HS-5 (cell line): ENCODE measurements around the gene CST11.

ENCODE experiments used
- DNase-seq: peaks from one replicate; pipeline ENCODE4 v3.0.0-alpha.2; 2012; ENCODE audit warnings: low read depth

Gene CST11

DNA sequence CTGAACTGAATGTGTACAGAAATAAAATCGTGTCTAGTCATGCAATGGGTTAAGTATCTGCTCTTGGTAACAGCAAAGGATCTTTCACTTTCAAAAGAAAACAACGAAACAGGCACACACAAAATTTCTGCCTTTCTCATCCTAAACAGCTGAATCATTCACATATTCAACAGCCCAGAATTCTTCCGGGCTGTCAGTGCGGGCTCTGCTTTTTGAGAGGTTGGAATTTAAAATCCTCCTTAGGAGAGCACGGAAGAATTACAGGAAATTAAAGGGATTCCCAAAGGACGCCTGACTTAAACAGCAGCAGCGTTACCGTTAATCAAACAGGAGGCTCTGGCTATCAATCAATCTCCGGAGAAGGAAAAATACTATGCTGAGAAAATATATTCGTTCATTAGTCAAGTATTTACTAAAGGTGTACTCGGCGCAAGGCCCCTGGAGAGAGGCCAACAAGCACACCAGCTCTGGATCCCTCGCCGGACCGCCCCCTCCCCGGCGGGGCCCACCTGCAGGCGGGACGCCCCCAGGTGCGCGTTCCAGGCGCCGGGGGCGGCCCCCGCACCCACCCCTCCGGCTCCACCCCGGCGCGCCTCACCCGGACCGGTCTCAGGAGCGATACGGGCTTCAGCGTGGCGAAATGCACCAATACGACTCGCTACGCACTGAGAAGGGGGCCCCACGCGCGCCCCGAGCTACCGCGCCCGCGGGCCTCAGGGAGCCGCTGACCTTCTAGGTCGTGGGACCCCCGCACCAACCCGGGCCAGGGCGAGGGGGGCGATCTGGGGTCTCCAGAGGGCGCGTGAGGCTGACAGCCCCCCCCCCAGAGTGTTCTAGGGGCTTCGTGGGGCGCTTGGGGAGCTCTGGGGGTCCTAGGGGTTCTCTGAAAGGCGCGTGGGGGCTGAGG, 32.4 kb downstream of the CST11 start:
- no peak for DNase-seq

DNA sequence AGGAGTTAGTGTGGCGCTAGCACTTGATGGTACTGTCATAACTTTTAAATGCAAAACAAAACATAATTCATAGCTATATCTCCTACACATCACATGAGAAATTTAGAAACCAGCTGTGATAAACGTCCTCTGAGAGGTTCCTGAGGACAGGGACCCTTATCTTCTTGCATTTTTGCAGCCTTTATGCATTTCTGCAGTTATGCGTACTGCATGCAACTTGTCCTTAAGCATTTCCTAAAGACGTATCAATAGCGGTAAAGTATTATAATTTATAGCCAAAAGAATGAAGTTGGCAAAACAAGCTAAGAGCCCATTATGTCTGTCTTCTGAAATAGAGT, 33.0 kb downstream of the CST11 start:
- no peak for DNase-seq

DNA sequence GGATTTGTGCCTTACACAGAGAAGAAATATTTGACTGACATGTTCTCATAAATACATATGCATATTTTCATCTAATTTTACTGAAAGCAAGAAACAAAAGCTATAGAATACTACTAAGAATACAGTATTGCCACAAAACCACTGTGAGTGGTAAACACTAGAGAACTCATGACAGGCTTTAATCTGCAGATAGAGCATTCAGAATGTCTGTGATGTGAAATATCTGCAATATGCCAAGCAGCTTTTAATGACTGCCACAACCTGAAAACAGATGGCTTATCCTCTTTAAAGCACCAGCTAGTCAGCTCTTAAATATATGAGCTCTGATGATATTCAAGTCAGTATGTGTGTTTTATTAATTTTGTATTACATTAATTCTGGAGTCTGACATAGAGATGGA, 34.8 kb downstream of the CST11 start:
- DNase-seq, result no peak

DNA sequence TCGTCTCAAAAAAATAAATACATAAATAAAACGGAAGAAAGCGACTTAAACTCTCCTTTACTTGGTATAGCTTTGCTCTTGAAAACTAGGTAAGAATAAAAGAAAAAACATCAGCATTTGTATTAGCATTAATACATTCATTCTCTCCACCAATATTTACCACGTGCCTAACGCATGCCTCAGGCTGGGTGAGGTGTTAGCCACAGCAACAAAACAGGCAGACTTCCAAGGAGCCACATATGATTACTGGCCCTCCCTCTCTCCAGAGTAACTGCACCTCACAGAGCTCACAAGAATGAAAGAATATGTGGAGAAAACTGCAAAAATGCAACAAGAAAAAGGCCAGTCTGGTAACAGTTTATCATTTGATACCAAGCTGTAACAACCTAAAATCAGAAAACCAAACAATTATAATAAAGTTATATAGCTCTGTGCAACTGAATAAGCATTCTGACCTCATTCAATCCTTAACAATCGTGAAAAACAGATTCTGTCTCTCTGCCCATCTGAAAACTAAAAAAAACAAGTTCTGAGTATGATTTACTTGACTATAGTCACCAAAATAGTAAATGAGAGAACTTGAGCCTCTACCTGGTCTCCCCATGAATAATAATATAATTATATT, 36.6 kb downstream of the CST11 start:
- no peak for DNase-seq

DNA sequence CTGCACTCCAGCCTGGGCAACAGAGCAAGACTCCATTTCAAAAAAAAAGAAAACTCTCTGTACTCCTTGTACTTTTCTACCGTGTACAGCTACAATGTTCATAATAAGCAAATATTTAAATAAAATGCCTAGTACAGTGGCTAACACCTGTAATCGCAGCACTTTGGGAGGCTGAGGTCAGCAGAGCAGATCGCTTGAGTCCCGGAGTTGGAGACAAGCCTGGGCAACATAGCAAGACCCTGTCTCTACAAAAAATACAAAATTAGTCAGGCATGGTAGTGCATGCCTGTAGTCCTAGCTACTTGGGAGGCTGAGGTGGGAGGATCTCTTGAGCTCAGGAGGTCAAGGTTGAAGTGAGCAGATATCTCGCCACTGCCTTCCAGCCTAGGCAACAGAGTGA, 37.1 kb downstream of the CST11 start:
- DNase-seq, result no peak

DNA sequence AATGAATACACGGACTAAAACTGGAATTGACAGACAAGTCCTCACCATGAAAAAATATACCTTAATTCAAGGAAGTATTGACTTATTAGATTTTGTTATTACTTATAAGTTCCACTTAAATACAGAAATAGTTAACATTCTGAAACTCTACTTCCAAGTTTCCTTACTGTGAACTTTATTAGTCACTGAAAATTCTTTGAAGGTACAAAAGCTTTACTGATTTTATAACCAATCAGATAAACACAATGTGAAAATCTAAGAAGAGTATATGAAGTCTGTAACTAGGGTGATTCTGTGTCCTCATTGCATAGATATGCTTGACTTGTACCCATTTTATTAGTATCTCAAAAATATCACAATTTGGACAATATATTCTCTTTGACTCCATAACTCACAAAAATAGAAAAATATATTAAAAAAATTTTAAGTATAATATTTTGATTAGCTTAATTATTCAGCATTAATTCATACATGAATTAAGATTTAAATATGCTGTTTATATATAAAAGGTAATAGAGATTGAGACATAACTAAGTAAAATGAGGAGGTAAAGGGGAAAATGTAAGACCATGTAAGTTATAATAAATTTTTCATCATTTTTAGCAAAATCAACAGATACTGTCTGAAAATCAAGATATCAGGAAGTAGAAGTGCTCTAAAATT, 38.0 kb downstream of the CST11 start:
- DNase-seq, result no peak

DNA sequence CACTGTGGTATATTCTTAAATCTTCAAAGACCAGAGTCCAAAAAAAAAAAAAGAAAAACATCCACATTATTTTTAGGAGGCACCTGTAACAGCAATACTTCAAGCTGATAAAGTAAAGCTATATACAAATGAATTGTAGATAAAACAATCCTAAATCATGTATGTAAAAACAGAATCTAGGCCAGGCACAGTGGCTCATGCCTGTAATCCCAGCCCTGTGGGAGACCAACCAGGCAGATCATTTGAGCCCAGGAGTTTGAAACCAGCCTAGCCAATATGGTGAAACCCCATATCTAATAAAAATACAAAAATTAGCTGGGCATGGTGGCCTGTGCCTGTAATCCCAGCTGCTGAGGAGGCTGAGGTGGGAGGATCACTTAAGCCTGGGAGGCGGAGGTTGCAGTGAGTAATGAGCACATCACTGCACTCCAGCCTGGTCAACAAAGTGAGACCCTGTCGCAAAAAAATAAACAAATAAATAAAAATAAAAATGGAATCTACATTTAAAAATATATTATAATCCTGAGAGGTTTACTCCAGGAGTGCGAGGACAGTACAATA, 38.7 kb downstream of the CST11 start:
- no peak for DNase-seq

DNA sequence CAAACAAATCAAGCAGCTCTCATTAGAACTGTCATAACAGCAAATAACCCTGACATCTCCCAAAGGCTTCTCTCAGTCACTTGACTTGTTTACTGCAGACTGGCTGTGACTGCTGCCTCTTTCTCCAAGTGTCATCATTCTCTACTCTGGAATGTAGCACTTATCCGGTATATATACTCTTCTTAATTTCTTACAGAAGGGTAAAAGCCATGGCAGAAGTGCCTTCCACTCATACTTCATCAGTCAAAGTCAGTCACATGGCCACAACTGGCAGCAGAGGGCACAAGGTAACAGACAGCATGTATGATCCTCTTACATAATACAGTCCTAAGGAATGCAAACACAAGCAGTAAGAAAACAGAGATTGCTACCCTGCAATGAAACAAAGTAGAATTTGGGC, 40.6 kb downstream of the CST11 start:
- no peak for DNase-seq

DNA sequence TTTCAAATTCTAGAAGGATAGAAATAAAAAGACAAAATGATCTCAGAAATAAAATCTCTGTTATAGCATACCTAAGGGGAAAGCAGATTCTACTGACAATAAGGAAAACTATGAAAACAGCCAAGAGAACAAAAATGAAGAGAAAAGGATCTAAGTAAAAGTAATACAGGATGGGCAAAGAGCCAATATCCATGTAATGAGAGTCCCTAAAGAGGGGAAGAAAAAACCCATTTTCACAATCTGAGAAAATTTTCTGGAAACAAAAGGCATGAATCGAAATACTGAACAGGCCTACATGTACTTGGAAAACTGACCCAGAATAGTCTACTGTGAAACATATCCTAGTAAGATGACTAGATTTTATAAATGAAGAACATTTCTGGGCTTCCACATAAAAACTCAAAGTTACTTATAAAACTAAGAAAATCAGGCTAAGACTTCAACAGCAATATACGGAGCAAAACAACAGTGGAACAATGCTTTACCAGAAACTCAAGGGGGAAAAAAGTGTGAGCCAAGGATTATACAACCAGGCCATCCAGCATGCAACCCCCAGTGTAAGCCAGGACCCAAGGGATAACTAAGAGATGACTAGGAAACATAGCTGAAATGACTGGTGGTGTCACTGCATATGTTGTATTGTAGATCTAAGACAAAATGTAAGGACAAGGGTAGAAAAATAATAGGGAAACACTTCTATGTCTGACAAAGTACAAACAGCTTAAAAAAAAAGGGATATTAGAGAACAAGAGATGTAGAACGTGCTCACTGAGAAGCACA, 41.6 kb downstream of the CST11 start:
- no peak for DNase-seq

DNA sequence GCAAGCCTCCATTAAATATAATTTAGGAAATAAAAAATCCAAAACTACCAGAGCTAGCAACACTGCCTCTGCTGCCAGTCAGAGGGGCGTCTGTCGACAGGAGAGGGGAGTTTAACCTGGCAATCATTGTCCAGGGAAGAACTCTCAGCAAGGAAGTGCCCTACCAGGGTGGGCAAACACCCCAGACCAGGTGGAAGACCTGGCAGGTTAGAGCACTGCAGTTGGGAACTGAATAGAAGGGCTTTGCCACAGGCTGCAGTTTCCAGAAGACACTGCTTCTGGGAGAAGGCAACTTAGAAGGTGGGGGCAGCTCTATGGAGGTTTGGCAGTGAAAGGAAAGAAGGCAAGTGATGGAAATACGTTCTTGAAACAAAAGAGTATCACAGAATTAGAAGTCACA, 42.9 kb downstream of the CST11 start:
- no peak for DNase-seq

DNA sequence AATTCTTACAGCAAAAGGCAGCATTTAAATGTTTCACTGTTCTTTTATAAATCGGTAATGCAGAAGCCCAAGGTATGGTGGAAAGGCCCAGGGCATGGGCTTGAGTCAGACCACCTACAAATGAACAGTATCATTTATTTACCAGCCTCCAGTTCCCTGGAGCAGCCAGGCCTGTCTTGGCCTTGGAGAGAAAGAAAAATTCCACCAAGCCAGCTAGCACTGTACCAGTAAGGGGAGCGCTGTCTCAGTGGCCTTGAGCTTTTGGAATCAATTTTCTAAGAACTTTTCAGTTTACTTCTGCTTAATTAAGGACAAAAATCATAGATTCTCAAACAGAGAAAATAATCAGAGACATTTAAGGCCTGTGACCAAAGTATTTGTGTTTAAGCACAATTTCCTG, 43.7 kb downstream of the CST11 start:
- no peak for DNase-seq

DNA sequence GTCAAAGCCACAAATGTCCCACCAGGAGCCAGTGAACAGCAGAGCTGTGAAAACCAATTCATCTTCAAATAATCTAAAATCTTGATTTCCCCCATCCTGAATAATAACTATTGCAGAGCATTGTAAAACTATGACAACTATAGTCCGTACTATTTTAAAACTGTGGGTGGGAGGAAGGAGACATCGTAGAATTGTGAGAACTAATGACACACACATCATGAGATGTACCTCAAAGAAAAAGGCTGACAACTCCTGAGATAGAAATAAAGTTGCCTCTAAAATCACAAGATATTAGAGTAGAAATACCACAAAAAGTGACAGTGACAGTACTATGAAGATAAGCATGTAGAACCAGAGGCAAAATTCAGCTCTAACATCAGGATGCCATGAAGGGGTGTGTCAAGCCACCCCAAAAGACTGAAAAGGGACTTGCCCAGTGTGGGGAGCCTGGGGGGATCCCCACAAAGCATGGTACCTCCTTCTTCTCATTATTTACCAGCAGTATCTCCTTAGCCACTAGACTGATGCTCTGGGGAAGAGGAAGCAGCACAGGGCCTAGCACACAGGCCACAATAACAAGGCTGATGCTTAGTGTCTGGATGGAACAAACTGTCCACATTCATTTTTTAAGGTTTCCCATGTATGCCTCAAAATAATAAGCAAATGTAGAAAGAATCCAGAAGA, 44.8 kb downstream of the CST11 start:
- no peak for DNase-seq

DNA sequence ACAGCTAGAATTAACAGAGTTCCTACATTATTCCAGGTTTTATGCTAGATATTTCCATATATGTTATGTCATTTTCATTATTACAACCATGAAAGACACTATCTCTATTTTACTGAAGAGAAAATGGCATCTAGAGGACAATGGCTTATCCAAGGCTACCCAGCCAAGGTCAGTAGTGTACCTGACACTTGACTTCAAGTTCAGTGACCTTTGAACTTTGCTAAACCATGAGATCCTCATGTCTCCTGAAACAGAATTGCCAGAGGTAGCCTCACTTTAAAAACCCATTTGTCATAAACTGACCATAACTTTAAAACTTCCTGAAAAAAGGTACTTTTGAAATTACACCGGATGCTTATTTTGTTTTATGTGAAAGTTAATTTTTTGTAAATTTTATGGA, 45.8 kb downstream of the CST11 start:
- DNase-seq, result no peak

DNA sequence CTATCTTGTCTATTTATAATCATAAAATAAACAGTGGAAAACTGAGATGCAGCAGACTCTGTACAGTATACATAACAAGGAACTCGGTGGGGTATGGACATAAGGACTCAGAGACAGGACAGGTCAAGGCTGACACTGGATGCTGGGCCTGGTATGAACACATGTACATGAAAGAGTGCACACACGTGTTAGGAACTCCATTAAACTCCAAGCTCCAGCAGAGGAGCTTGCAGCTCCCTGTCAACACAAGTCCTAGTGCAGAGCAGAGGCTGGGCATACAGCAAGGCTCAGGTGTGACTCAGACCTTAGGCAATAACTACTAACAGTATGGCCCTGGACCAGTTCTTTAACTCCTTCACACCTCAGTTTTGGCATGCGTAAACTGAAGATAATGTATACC, 48.5 kb downstream of the CST11 start:
- DNase-seq, result no peak

DNA sequence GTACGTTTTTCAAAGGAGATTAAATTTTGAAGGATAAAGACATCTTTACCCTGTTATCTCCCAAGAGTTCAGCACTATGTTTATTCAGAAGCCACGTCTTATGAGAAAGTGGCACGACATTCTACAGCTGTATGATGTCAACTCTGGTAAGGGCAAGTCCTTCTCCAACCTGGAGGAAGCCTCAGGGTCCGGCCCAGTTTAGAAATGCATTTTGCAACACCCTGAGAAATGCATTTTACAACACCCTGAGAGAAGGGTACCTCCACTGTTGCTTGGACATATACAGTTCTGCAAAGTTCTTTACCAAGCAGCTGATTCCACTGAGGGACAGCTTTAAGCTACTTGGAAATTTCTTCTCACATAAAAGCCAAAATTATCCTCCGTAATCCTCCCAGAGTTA, 48.9 kb downstream of the CST11 start:
- DNase-seq, result no peak

DNA sequence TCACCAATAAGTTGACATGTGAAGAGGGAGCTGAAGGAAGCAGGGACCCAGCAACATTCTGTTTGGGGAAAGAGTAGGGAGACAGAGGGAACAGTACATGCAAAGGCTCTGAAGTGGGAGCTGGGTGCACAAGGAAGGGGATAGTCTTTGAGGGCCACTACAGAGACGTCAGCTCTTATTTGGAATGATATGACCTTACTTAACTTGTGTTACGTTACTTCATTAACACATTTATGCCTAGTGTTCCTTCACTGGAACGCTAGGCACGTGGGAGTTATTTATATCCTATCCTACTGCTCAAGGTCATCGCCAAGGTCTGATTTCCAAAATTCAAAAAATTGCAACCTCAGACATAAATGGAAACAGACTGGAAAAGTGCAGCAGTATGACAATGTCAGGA, 51.6 kb downstream of the CST11 start:
- DNase-seq, result no peak
